Measurements from ENCODE around the gene SYTL3. TPM values are rescaled to one million over a fixed set of nuclear protein-coding genes. Genes with fewer than 3 reads are reported as not detected.

Gene SYTL3
- total RNA-seq, 1 donor from 2014 or later = 0.48 TPM

DNA sequence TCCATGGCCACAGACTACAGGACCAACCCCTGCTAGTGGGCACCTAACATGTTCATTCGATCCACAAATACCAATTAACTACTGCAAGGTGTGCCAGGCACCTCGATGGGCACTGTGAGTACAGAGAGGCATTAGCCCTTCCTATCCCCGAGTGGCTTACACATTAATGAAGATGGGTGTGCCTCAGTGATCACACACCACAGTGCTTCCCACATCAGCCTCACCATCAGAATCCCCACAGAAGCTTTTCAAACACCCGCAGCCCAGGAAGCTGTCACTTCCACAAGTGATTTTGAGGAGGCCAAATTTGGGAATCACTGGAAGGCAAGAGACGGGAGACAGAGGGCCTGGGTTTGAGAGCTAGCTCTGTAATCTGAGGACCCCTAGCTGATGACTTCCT lies 145.7 kb downstream of the SYTL3 start:
- no peak overlapping the region for H3K4me3 Mint-ChIP-seq (ENCODE audit: unreplicated experiment)
- H3K4me1 Mint-ChIP-seq (ENCODE audit: unreplicated experiment) = peaks cover 36% of the 10 kb centered on the region
- TF ChIP-seq, protein P1, sequence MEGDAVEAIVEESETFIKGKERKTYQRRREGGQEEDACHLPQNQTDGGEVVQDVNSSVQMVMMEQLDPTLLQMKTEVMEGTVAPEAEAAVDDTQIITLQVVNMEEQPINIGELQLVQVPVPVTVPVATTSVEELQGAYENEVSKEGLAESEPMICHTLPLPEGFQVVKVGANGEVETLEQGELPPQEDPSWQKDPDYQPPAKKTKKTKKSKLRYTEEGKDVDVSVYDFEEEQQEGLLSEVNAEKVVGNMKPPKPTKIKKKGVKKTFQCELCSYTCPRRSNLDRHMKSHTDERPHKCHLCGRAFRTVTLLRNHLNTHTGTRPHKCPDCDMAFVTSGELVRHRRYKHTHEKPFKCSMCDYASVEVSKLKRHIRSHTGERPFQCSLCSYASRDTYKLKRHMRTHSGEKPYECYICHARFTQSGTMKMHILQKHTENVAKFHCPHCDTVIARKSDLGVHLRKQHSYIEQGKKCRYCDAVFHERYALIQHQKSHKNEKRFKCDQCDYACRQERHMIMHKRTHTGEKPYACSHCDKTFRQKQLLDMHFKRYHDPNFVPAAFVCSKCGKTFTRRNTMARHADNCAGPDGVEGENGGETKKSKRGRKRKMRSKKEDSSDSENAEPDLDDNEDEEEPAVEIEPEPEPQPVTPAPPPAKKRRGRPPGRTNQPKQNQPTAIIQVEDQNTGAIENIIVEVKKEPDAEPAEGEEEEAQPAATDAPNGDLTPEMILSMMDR (IDR thresholded peaks at IDR 0.05) = no peak
- H3K27me3 Mint-ChIP-seq (ENCODE audit: unreplicated experiment) = no peaks in the 10 kb centered on the region
- H3K27ac Mint-ChIP-seq (ENCODE audit: unreplicated experiment) = no peak overlapping the region
- DNase-seq (ENCODE audit: extremely low spot score, unreplicated experiment) = no peak
- H3K9me3 Mint-ChIP-seq (ENCODE audit: unreplicated experiment) = no peaks in the 10 kb centered on the region
- H3K36me3 Mint-ChIP-seq (ENCODE audit: unreplicated experiment) = no peaks in the 10 kb centered on the region

DNA sequence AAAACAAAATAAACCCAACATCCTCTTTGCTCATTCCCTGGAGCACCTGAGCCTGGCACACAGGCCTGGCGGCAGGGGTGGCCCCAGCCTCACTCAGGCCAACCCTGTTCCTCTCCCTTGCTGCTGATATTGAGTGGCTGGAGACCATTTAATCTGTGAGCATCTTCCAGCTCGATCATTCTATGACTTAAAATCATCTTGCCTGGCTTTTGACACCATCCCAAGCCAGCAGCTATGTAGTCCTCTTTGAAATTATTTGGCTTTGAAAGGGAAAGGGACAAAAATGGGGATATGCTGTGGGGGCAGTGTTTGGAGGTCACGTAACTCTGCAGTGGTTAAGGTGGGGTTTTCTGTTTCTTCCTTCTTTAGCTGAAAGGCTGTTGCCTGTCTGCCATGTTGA lies 146.5 kb downstream of the SYTL3 start:
- Mint-ChIP-seq H3K9me3 (ENCODE audit: unreplicated experiment) (no peaks in the 10 kb centered on the region), H3K4me3 (ENCODE audit: unreplicated experiment) (no peak overlapping the region), H3K4me1 (ENCODE audit: unreplicated experiment) (peaks cover 36% of the 10 kb centered on the region), H3K27me3 (ENCODE audit: unreplicated experiment) (no peaks in the 10 kb centered on the region), H3K36me3 (ENCODE audit: unreplicated experiment) (no peaks in the 10 kb centered on the region), H3K27ac (ENCODE audit: unreplicated experiment) (no peak overlapping the region)
- TF ChIP-seq, protein P1 (IDR thresholded peaks at IDR 0.05) = no peak
- no peak for DNase-seq (ENCODE audit: extremely low spot score, unreplicated experiment)

DNA sequence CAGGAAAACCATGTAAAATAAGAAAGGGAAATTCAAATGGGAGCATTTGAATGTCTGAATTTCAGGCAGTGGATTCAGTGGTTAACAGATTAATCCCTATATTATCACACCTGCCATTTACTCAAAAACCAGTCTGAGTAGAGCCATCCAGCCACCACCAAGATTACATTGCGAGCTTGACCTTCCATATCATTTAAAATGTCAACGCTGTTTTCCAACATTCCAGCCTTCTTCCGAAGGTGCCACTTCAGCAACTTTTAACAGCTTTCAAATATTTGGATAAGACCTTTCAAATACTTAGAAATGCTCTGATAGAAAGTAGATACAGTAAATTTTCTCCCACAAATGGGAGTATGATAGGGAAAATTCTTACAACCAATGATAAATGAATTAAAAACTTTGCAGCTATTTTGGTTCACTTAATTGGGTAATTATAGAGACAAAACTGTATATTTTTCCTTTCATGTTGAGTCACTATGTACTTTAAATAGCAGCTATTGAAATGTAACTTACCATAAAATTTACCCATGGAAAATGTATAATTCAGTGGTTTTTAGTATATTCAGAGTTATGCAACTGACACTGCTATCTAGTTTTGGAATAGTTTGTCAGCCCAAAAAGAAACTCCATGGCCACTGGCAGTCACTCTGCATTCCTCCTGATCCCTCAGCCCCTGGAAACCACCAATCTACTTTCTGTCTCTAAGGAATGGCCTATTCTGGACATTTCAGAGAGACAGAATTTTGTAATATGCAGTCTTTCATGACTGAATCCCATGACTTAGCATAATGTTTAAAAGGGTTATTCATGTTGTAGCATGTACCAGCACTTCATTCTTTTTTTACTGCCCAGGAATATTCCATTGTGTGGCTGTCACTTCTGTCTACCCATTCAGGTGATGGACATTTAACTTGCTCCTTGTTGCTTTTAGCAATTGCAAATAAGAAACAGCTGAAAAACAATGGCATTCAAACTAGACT lies 147.8 kb downstream of the SYTL3 start:
- DNase-seq (ENCODE audit: extremely low spot score, unreplicated experiment) = no peak
- no peaks in the 10 kb centered on the region for H3K27me3 Mint-ChIP-seq (ENCODE audit: unreplicated experiment)
- H3K4me1 Mint-ChIP-seq (ENCODE audit: unreplicated experiment) = peaks cover 38% of the 10 kb centered on the region
- H3K4me3 Mint-ChIP-seq (ENCODE audit: unreplicated experiment) = no peak overlapping the region
- no peaks in the 10 kb centered on the region for H3K36me3 Mint-ChIP-seq (ENCODE audit: unreplicated experiment)
- TF ChIP-seq, protein P1 (IDR thresholded peaks at IDR 0.05) = no peak
- H3K27ac Mint-ChIP-seq (ENCODE audit: unreplicated experiment) = peak overlapping the region; percentile 82
- no peaks in the 10 kb centered on the region for H3K9me3 Mint-ChIP-seq (ENCODE audit: unreplicated experiment)

DNA sequence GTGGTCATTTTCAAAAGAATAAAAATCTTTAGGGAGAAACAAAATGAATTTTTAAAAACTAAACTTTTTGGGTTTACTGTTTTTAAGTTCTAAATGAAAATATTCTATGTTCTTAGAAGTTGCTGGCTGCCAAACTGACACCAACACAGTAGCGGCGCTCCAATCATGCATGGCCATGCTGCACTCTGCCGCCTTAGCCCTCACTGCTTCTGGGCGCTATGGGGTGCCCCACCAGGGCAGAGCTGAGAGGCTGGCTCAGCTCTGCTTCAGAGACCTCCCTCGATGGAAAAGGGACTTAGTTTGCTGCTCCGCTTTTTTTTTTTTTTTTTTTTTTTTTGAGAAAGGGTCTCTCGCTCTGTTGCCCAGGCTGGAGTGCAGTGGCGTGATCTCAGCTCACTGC lies 148.5 kb downstream of the SYTL3 start:
- peaks cover 41% of the 10 kb centered on the region for H3K4me1 Mint-ChIP-seq (ENCODE audit: unreplicated experiment)
- DNase-seq (ENCODE audit: extremely low spot score, unreplicated experiment) = no peak
- no peaks in the 10 kb centered on the region for H3K27me3 Mint-ChIP-seq (ENCODE audit: unreplicated experiment)
- no peaks in the 10 kb centered on the region for H3K9me3 Mint-ChIP-seq (ENCODE audit: unreplicated experiment)
- TF ChIP-seq, protein P1 (IDR thresholded peaks at IDR 0.05) = no peak
- no peaks in the 10 kb centered on the region for H3K36me3 Mint-ChIP-seq (ENCODE audit: unreplicated experiment)
- H3K27ac Mint-ChIP-seq (ENCODE audit: unreplicated experiment) = peak overlapping the region; percentile 82
- H3K4me3 Mint-ChIP-seq (ENCODE audit: unreplicated experiment) = no peak overlapping the region

DNA sequence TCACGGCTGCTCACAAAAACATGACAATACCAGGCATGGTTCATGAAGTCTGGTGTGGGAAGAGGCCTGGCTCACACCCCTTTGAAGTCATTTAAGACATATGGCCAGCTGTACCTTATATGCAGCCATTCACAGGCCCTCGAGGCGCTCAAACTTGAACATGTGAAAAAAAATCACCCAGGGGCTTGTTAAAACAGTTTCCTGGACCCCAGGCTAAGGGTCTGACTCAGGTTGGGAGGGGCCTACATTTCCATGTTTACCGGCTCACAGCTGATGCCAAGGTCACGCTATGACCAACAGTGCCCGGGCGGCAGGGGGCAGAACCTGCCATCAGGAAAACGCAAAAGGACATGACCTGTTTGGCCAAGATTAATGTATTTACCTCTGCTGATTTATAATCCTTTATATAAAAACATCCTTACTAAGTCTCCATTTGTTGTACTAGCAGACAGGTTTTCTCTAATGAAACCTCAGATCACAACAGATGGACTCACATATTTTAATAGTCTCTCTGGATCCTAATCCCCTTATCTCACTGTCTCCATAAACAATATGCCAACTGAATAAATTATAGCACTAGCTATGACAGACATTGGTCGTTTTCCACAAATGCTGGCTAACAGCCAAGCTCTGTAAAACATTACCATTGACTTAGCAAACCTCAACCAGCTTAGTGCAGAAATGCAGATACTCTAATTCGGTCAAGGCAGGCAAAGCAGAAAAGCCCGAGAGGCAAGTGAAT lies 149.4 kb downstream of the SYTL3 start:
- H3K4me1 Mint-ChIP-seq (ENCODE audit: unreplicated experiment) = peaks cover 49% of the 10 kb centered on the region
- TF ChIP-seq, protein P1 (IDR thresholded peaks at IDR 0.05) = no peak
- no peaks in the 10 kb centered on the region for H3K9me3 Mint-ChIP-seq (ENCODE audit: unreplicated experiment)
- H3K27me3 Mint-ChIP-seq (ENCODE audit: unreplicated experiment) = no peaks in the 10 kb centered on the region
- H3K27ac Mint-ChIP-seq (ENCODE audit: unreplicated experiment) = peak overlapping the region; percentile 70
- no peak overlapping the region for H3K4me3 Mint-ChIP-seq (ENCODE audit: unreplicated experiment)
- H3K36me3 Mint-ChIP-seq (ENCODE audit: unreplicated experiment) = no peaks in the 10 kb centered on the region
- DNase-seq (ENCODE audit: extremely low spot score, unreplicated experiment) = no peak

Data from osteocyte (in vitro differentiated cells).